H1 (cell line): ENCODE results near the gene PPP1R18. TPM values are rescaled to one million over a fixed set of nuclear protein-coding genes. Genes with fewer than 3 reads are reported as not detected.

Experiments used
- HDAC2 ChIP-seq, 2 experiments: fragments of 300-600 bp in 1 of 2; sonication (generic) in 1 of 2; IDR thresholded peaks; 2 replicates each; pipeline ENCODE4 v1.6.1; 2011 to 2012; ENCODE audit warnings: low read depth in 2 of 2, low read length in 2 of 2, mild to moderate bottlenecking in 2 of 2, moderate library complexity in 2 of 2, borderline replicate concordance in 1 of 2, inconsistent platforms in 1 of 2
- KDM5A ChIP-seq: fragments of 200-600 bp; IDR thresholded peaks from 2 replicates; pipeline ENCODE4 v1.7.1; 2012; ENCODE audit warnings: mild to moderate bottlenecking, low read length, inconsistent platforms, mixed read lengths
- PHF8 ChIP-seq: fragments of 200-600 bp; sonication (generic); conservative IDR thresholded peaks from 2 replicates; pipeline ENCODE4 v1.7.1; 2012; ENCODE audit warnings: low read depth, mild to moderate bottlenecking, inconsistent platforms, low read length, moderate library complexity
- POLR2A ChIP-seq, 2 experiments: IDR thresholded peaks; 1 replicate in 1 of 2; 2 replicates in 1 of 2; pipeline ENCODE4 v1.6.1; 2011; ENCODE audit warnings: low read depth in 2 of 2, low read length in 2 of 2, mild to moderate bottlenecking in 2 of 2; ENCODE audit errors: control extremely low read depth in 1 of 2
- POLR2AphosphoS5 ChIP-seq: IDR thresholded peaks from 2 replicates; pipeline ENCODE4 v1.6.1; 2011; ENCODE audit warnings: low read depth, low read length
- SP2 ChIP-seq: IDR thresholded peaks from 2 replicates; pipeline ENCODE4 v1.6.1; 2012; ENCODE audit warnings: mild to moderate bottlenecking, low read length, inconsistent platforms
- TAF1 ChIP-seq: IDR thresholded peaks from 2 replicates; pipeline ENCODE4 v1.6.1; 2011; ENCODE audit warnings: mild to moderate bottlenecking, low read depth, low read length
- polyA plus RNA-seq, 7 experiments: library from polyadenylated mRNA; depleted of rRNA in 3 of 7; stranded (reverse) in 5 of 7; unstranded in 2 of 7; fragments of >200 nt in 5 of 7; fragments of 200-250 nt in 2 of 7; gene quantifications; 1 replicate in 5 of 7; 2 replicates in 1 of 7; 4 replicates in 1 of 7; pipeline versions ENCODE4 v1.2.1 to v1.2.3, GENCODE V29; 2011 to 2013; ENCODE audit warnings: missing spikeins in 2 of 7, mixed read lengths in 2 of 7
- total RNA-seq: library from RNA; stranded (reverse); fragmentation: NEBNext Ultra II Directional; extraction: Animal tissue kit (Norgen Biotek cat#: 25700); gene quantifications from 2 replicates; pipeline ENCODE4 v1.2.1, GENCODE V29; 2021

PPP1R18 gene
- total and polyA plus RNA-seq, 2 of the 8 experiments (the other 6 are each of a cell fraction or from before 2014, with no cell fraction given), result 25.1 to 29.1 TPM

- TF ChIP-seq KDM5A (no peak), PHF8 (no peak), POLR2A (IDR thresholded peaks at IDR 0.05; ENCODE audit: control extremely low read depth in 1 of 2, low read depth in 2 of 2, low read length in 2 of 2) (no peak), POLR2AphosphoS5 (no peak), TAF1 (no peak), HDAC2 (IDR thresholded peaks at IDR 0.05; ENCODE audit: borderline replicate concordance in 1 of 2, low read depth in 2 of 2, low read length in 2 of 2) (no peak), SP2 (no peak)
Measured at GRCh38 chr6:30703011-30703410, 16.6 kb upstream of the PPP1R18 start (continued).
